ENCODE data around the gene SEC22C.

GRCh38 chr3:42517117-42517516 is 64.7 kb downstream of the SEC22C start:
- TF ChIP-seq CTCF (IDR thresholded peaks at IDR 0.05; ENCODE audit: low read depth, low read length) (no peak), EZH2phosphoT487 (IDR thresholded peaks at IDR 0.05; ENCODE audit: low read depth) (no peak)
